HL-60 (cell line): ENCODE data around the gene EHD1.

ENCODE experiments used
- DNase-seq, 2 experiments: peaks; one replicate each; pipeline ENCODE4 v3.0.0-alpha.2; 2010 to 2020; ENCODE audit warnings: low read depth in 1 of 2, low spot score in 1 of 2
- H3K27ac ChIP-seq: fragments of 250-450 bp; sonication (Bioruptor Pico); replicated peaks from 2 replicates; pipeline ENCODE4 v1.5.1; 2020; ENCODE audit warnings: mild to moderate bottlenecking, moderate library complexity
- H3K27me3 ChIP-seq: fragments of 250-450 bp; sonication (Bioruptor Pico); 2 replicates; pipeline ENCODE4 v1.5.1; 2021; ENCODE audit warnings: mild to moderate bottlenecking, moderate library complexity; ENCODE audit not compliant: insufficient read depth, poor library complexity, severe bottlenecking
- H3K4me3 ChIP-seq: replicated peaks from 2 replicates; pipeline ENCODE4 v1.5.1; 2011; ENCODE audit warnings: mild to moderate bottlenecking, control low read depth, low read length; ENCODE audit not compliant: insufficient read depth
- CTCF ChIP-seq: IDR thresholded peaks from one replicate; pipeline ENCODE4 v1.5.1; 2011; ENCODE audit warnings: low read length, control low read depth, inconsistent platforms; ENCODE audit not compliant: insufficient read depth
- GABPA ChIP-seq: IDR thresholded peaks from 2 replicates; pipeline ENCODE4 v1.6.1; 2012; ENCODE audit warnings: low read depth
- POLR2AphosphoS5 ChIP-seq: IDR thresholded peaks from 2 replicates; pipeline ENCODE4 v1.6.1; 2012; ENCODE audit warnings: low read depth
- REST ChIP-seq: IDR thresholded peaks from 2 replicates; pipeline ENCODE4 v1.6.1; 2012; ENCODE audit warnings: low read depth; ENCODE audit not compliant: insufficient replicate concordance
- SPI1 ChIP-seq: IDR thresholded peaks from 2 replicates; pipeline ENCODE4 v1.6.1; 2012; ENCODE audit warnings: low read depth, mild to moderate bottlenecking, borderline replicate concordance

Gene EHD1

GRCh38 chr11:64831411-64831891 lies 47.0 kb downstream of the EHD1 start:
- Histone ChIP-seq H3K27me3 (no peaks in the 10 kb centered on the region), H3K4me3 (no peak overlapping the region), H3K27ac (no peak overlapping the region)
- no peak for TF ChIP-seq CTCF
- DNase-seq: no peak

GRCh38 chr11:64829536-64830251 lies 48.7 kb downstream of the EHD1 start:
- Histone ChIP-seq H3K4me3 (no peak overlapping the region), H3K27ac (no peak overlapping the region), H3K27me3 (no peaks in the 10 kb centered on the region)
- DNase-seq: no peak
- TF ChIP-seq POLR2AphosphoS5: no peak
- no peak for TF ChIP-seq SPI1
- no peak for TF ChIP-seq CTCF
- no peak for TF ChIP-seq REST
- TF ChIP-seq GABPA: no peak

- Histone ChIP-seq H3K27me3 (no peaks in the 10 kb centered on the region), H3K4me3 (no peak overlapping the region), H3K27ac (no peak overlapping the region)
- DNase-seq: no peak
- no peak for TF ChIP-seq GABPA
Observed at GRCh38 chr11:64827451-64827839, 51.0 kb downstream of the EHD1 start.

- Histone ChIP-seq H3K27me3 (no peaks in the 10 kb centered on the region), H3K27ac (no peak overlapping the region), H3K4me3 (no peak overlapping the region)
- no peak for TF ChIP-seq SPI1
- TF ChIP-seq CTCF: no peak
- TF ChIP-seq POLR2AphosphoS5: no peak
- TF ChIP-seq REST: no peak
- no peak for TF ChIP-seq GABPA
- DNase-seq: no peak
Observed at GRCh38 chr11:64826578-64827450, 51.6 kb downstream of the EHD1 start.
